Gastrocnemius medialis (tissue), 4 donors: Measurements from ENCODE around the gene ZNF653.

Experiments
- POLR2A ChIP-seq, 2 donors: fragments of 450-650 bp; IDR thresholded peaks; one replicate each; pipeline ENCODE4 v1.6.1; 2017; ENCODE audit warnings: antibody characterized with exemption in 2 of 2, mild to moderate bottlenecking in 2 of 2, moderate library complexity in 2 of 2
- TF ChIP-seq, protein P1 (sequence below), 5 experiments: fragments of 450-650 bp in 3 of 5; fragments of 200-600 bp in 2 of 5; sonication (generic) in 2 of 5; IDR thresholded peaks in 4 of 5; conservative IDR thresholded peaks in 1 of 5; 1 replicate in 4 of 5; 2 replicates in 1 of 5; pipeline ENCODE4 v1.5.1; 2016 to 2019; ENCODE audit warnings: antibody characterized with exemption in 5 of 5, mild to moderate bottlenecking in 3 of 5, moderate library complexity in 3 of 5

DNA sequence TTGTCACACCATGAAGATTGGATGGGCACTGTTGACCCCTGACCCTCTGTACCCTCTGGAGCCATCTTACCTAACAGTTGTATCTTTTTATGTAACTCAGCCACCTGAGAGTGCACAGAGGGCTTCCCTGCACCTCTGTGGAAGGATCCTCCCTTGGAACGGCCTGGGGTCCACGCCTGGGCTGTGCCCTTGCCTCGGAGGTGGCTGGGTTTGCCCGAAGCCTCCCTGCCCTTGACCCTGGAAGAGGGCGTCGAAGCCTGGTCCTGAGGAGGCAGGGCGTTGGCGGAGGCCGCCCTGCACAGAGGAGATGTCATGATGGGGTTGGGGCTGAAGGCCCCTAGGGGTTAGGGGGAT lies 71.0 kb downstream of the ZNF653 start:
- TF ChIP-seq, protein P1, sequence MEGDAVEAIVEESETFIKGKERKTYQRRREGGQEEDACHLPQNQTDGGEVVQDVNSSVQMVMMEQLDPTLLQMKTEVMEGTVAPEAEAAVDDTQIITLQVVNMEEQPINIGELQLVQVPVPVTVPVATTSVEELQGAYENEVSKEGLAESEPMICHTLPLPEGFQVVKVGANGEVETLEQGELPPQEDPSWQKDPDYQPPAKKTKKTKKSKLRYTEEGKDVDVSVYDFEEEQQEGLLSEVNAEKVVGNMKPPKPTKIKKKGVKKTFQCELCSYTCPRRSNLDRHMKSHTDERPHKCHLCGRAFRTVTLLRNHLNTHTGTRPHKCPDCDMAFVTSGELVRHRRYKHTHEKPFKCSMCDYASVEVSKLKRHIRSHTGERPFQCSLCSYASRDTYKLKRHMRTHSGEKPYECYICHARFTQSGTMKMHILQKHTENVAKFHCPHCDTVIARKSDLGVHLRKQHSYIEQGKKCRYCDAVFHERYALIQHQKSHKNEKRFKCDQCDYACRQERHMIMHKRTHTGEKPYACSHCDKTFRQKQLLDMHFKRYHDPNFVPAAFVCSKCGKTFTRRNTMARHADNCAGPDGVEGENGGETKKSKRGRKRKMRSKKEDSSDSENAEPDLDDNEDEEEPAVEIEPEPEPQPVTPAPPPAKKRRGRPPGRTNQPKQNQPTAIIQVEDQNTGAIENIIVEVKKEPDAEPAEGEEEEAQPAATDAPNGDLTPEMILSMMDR (IDR thresholded peaks at IDR 0.05 in 4 of 5, conservative IDR thresholded peaks at IDR 0.05 in 1 of 5): no peak
- TF ChIP-seq POLR2A (IDR thresholded peaks at IDR 0.05): no peak
